ENCODE results near the gene PSMA7.

DNA sequence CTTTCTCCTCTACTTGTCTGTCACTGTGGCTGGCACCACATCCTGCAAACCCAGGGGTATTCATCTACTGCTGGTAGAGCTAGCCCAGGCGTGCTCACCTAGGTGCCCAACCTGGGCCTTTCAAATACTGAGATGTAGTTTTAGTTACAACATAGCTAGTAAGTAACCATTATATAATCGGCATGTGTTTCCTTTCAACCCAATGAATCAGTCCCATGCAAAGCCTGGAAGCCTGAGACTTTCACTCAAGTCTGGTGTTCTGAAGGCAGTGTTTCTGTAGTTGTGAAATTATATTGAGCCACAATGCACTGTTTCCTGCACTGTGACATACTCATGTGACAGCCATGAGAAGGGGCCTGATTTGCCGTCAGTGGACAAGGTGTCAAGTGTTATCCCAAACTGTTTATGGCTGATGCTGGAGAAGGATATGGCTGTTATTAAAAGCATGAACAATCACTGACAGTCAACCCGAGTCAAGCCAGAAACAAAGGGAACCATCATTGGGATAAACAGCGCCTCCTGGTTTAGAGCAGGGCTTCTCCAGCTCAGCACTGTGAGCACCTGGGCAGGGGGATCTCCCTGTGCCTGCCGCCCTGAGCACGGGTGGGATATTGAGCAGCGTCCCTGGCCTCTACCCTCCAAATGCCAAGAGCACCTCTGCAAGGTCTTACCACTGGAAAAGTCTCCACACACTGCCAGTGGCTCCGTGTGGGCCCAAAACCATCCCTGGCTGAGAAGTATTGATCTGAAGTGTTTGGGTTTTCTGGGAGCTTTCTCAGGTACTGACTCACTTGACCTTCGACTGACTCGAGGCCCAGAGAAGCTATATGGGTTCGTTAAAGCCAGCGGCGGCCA is 1.6 kb downstream of the PSMA7 start:
- TF ChIP-seq, protein P1, sequence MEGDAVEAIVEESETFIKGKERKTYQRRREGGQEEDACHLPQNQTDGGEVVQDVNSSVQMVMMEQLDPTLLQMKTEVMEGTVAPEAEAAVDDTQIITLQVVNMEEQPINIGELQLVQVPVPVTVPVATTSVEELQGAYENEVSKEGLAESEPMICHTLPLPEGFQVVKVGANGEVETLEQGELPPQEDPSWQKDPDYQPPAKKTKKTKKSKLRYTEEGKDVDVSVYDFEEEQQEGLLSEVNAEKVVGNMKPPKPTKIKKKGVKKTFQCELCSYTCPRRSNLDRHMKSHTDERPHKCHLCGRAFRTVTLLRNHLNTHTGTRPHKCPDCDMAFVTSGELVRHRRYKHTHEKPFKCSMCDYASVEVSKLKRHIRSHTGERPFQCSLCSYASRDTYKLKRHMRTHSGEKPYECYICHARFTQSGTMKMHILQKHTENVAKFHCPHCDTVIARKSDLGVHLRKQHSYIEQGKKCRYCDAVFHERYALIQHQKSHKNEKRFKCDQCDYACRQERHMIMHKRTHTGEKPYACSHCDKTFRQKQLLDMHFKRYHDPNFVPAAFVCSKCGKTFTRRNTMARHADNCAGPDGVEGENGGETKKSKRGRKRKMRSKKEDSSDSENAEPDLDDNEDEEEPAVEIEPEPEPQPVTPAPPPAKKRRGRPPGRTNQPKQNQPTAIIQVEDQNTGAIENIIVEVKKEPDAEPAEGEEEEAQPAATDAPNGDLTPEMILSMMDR (IDR thresholded peaks at IDR 0.05): peak in 3 of 6 experiments; percentile 25 to 29 (median 26)
- no peak for TF ChIP-seq POLR2A (IDR thresholded peaks at IDR 0.05)

Data from Peyer's patch (tissue), 4 donors.